Lower lobe of right lung (tissue), 2 donors: Measurements from ENCODE around the gene UBL5. TPM values are rescaled to one million over a fixed set of nuclear protein-coding genes. Genes with fewer than 3 reads are reported as not detected.

ENCODE experiments used
- ATAC-seq, 2 donors: fragments of 200-7000 bp; cut with Tn5 transposase; one replicate each; pipeline ENCODE4 v1.9.1; 2020 to 2022; ENCODE audit warnings: mild to moderate bottlenecking in 2 of 2, moderate library complexity in 2 of 2
- DNase-seq: peaks from one replicate; pipeline ENCODE4 v3.0.0-alpha.2; 2020
- H3K27ac ChIP-seq: fragments of 200-600 bp; one replicate; pipeline ENCODE4 v1.8.0; 2022
- H3K27me3 ChIP-seq: fragments of 200-600 bp; one replicate; pipeline ENCODE4 v1.8.0; 2022; ENCODE audit warnings: low read depth
- H3K36me3 ChIP-seq: fragments of 200-600 bp; one replicate; pipeline ENCODE4 v1.8.0; 2022; ENCODE audit warnings: mild to moderate bottlenecking
- H3K4me1 ChIP-seq: fragments of 200-600 bp; one replicate; pipeline ENCODE4 v1.8.0; 2022
- H3K4me3 ChIP-seq: fragments of 200-600 bp; one replicate; pipeline ENCODE4 v1.8.0; 2022; ENCODE audit warnings: mild to moderate bottlenecking
- H3K9me3 ChIP-seq: fragments of 200-600 bp; one replicate; pipeline ENCODE4 v1.8.0; 2022
- intact Hi-C: fragments of 100-400 bp; cut with DNase I; formaldehyde crosslinking; loops from one replicate; pipeline ENCODE4 v1.11.0; 2022
- total RNA-seq: library from RNA; stranded (reverse); fragmentation: NEBNext Ultra II Directional; extraction: Animal tissue kit (Norgen Biotek cat#: 25700); gene quantifications from one replicate; pipeline ENCODE4 v1.2.1, GENCODE V29; 2021
- TF ChIP-seq, protein P1 (sequence below): fragments of 200-600 bp; IDR thresholded peaks from one replicate; pipeline ENCODE4 v1.8.0; 2022; ENCODE audit warnings: antibody characterized with exemption, mild to moderate bottlenecking
- donor health status: DM: no; HTN: yes; CAD: no; lungs with severe emphysema.

Gene UBL5
- total RNA-seq, 1 donor from 2014 or later = 241 TPM

DNA sequence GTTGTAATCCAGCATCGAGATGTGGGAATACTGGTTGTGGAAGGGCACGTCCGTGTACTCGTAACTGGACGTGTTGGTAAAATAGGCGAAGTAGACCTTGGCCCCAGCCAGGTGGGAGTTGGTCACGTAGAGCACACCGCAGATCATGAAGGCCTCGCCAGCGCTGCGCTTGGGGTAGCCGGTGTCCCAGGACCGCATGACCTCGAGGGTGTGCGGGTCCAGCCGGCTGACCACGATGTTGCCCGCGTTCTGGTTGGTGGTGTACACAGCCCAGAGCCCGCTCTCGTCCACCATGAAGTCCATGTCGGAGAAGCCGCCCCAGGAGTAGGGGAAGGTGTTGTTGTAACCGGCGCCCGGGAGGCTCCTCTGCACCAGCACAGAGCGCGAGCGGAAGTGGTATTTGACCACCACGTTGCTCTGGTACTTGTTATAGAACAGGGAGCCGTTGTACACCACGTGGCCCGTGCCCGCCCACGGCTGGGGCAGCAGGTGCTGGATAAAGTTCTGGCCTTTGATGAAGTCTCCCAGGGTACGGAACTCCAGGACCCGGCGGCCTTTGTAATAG is 26.6 kb downstream of the UBL5 start:
- Histone ChIP-seq H3K9me3 (no peaks in the 10 kb centered on the region), H3K36me3 (peaks cover 7% of the 10 kb centered on the region), H3K27ac (no peak overlapping the region), H3K4me3 (no peak overlapping the region), H3K4me1 (no peaks in the 10 kb centered on the region), H3K27me3 (no peaks in the 10 kb centered on the region)
- TF ChIP-seq, protein P1, sequence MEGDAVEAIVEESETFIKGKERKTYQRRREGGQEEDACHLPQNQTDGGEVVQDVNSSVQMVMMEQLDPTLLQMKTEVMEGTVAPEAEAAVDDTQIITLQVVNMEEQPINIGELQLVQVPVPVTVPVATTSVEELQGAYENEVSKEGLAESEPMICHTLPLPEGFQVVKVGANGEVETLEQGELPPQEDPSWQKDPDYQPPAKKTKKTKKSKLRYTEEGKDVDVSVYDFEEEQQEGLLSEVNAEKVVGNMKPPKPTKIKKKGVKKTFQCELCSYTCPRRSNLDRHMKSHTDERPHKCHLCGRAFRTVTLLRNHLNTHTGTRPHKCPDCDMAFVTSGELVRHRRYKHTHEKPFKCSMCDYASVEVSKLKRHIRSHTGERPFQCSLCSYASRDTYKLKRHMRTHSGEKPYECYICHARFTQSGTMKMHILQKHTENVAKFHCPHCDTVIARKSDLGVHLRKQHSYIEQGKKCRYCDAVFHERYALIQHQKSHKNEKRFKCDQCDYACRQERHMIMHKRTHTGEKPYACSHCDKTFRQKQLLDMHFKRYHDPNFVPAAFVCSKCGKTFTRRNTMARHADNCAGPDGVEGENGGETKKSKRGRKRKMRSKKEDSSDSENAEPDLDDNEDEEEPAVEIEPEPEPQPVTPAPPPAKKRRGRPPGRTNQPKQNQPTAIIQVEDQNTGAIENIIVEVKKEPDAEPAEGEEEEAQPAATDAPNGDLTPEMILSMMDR = no peak
- intact Hi-C loops = no loop called here
- ATAC-seq (no peak), DNase-seq (no peak)

DNA sequence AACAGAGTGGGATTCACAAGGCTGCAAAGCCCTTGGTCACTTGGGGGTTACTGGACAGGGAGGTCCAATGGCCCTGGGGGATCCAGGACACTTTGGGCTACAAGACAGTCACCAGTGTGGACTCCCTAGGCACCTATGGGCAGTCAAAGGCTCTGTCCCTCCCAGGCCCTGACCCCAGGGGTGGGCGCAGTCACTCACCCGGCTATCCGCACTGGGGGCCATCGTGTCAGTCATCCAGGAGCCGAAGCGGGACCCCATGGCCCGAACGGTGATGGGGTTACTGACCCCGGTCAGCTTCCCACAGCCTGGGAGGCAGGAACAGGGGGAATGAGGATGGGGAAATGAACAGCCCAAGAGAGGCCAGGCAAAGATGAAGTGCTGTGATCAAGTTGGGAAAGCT is 28.9 kb downstream of the UBL5 start:
- no peaks in the 10 kb centered on the region for H3K27me3 ChIP-seq
- no peaks in the 10 kb centered on the region for H3K4me1 ChIP-seq
- no peak overlapping the region for H3K27ac ChIP-seq
- no peaks in the 10 kb centered on the region for H3K9me3 ChIP-seq
- H3K4me3 ChIP-seq = no peak overlapping the region
- DNase-seq = no peak
- TF ChIP-seq, protein P1 = no peak
- intact Hi-C loops = no loop called here
- ATAC-seq = no peak
- peaks cover 3% of the 10 kb centered on the region for H3K36me3 ChIP-seq

DNA sequence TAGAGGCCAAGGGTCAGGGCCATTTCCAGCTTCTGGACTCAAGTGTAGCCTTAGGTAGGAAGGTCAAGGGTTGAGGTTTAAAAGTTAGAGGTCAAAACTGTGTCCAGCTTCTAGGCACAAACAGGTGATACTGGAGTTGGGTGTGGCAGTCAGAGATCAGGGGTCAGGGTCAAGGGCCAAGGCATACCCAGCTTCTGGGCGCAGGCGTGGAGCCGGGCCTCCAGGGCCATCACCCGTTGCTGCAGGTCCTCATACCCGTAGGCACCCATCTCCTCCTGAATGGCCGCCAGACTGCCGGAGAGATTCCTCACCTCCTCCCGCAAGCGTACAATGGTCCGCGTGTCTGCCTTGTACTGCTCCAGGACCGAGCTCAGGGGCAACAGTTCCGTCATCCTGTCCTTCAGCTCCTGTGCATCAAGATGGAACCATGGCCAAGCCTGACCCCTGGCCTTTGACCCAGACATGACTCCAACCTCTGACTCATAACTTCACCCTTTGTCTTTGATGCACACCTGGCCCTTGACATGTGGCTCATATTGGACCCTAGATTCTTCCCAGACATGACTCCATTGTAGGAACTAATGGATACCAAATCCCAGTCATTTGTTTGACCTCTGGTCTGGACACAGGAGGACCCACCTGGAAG is 29.5 kb downstream of the UBL5 start:
- H3K27me3 ChIP-seq = no peaks in the 10 kb centered on the region
- intact Hi-C loops = no loop called here
- no peak overlapping the region for H3K27ac ChIP-seq
- H3K9me3 ChIP-seq = no peaks in the 10 kb centered on the region
- TF ChIP-seq, protein P1 = no peak
- peaks cover 3% of the 10 kb centered on the region for H3K36me3 ChIP-seq
- H3K4me1 ChIP-seq = no peaks in the 10 kb centered on the region
- DNase-seq = no peak
- ATAC-seq = no peak
- no peak overlapping the region for H3K4me3 ChIP-seq

DNA sequence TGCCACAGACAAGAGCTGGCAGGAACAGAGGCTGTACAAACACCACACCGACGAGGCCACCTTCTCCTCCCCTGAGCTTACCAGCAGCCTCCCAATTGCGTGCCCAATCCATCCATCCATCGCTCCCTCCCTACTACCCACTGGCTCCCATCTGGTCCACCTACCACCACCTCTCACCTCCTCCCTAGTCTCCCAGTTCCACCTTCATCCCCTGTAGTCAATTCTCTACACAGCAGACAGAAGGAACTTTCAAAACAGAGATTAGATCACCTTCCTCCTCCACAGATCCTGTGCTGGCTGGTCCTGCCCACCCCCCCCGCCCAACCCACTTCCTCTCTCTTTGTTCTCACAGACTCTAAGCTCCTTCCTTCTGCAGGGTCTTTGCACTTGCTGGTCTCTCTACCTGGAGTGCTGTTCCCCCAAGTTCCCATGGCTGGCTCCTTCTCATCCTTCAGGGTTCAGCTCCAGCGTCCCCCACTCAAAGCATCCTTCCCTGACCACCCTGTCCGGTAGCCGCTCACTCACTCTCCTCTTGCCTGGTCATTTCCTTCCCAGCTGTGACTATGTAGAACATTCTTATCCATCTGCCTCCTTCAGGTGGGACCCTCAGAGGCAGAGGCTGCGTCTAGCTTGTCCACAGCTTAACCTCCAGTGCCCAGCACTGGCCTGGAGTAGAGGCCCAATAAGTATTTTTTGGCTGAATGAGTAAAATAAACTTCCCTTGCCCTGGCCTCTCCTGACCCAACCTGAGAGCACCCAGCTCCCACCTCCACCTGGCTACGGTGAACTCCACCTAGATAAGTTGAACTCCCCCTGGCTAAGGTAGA is 30.4 kb downstream of the UBL5 start:
- no peak overlapping the region for H3K4me3 ChIP-seq
- TF ChIP-seq, protein P1 = no peak
- H3K27me3 ChIP-seq = no peaks in the 10 kb centered on the region
- intact Hi-C loops = no loop called here
- no peaks in the 10 kb centered on the region for H3K9me3 ChIP-seq
- no peak overlapping the region for H3K27ac ChIP-seq
- ATAC-seq = peak in 1 of 2 donors; percentile 14
- DNase-seq = no peak
- peaks cover 3% of the 10 kb centered on the region for H3K36me3 ChIP-seq
- no peaks in the 10 kb centered on the region for H3K4me1 ChIP-seq

DNA sequence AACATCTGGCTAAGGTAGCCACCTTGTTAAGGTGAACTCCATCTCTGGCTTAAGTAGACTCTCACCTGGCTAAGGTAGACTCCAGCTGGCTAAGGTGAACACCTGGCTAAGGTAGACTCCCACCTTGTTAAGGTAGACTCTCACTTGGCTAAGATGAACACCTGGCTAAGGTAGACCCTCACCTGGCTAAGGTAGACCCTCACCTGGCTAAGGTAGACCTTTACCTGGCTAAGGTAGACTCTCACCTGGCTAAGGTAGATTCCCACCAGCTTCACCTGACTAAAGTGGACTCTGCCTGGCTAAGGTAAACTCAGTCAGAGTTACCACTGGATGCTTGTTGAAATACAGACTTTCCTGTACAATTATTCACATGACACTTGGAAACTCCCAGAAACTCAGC is 31.0 kb downstream of the UBL5 start:
- TF ChIP-seq, protein P1 = no peak
- no peak for ATAC-seq
- intact Hi-C loops = no loop called here
- no peaks in the 10 kb centered on the region for H3K4me1 ChIP-seq
- H3K9me3 ChIP-seq = no peaks in the 10 kb centered on the region
- no peaks in the 10 kb centered on the region for H3K36me3 ChIP-seq
- no peak overlapping the region for H3K4me3 ChIP-seq
- DNase-seq = no peak
- no peaks in the 10 kb centered on the region for H3K27me3 ChIP-seq
- H3K27ac ChIP-seq = no peak overlapping the region
